GM19467 (cell line): ENCODE measurements around the gene ZBTB40.

Experiments
- ATAC-seq: cut with Tn5 transposase; IDR thresholded peaks from one replicate; pipeline ENCODE4 v1.9.1; 2021; ENCODE audit warnings: mild to moderate bottlenecking, moderate library complexity; ENCODE audit not compliant: unreplicated experiment

ZBTB40 gene, protein sequence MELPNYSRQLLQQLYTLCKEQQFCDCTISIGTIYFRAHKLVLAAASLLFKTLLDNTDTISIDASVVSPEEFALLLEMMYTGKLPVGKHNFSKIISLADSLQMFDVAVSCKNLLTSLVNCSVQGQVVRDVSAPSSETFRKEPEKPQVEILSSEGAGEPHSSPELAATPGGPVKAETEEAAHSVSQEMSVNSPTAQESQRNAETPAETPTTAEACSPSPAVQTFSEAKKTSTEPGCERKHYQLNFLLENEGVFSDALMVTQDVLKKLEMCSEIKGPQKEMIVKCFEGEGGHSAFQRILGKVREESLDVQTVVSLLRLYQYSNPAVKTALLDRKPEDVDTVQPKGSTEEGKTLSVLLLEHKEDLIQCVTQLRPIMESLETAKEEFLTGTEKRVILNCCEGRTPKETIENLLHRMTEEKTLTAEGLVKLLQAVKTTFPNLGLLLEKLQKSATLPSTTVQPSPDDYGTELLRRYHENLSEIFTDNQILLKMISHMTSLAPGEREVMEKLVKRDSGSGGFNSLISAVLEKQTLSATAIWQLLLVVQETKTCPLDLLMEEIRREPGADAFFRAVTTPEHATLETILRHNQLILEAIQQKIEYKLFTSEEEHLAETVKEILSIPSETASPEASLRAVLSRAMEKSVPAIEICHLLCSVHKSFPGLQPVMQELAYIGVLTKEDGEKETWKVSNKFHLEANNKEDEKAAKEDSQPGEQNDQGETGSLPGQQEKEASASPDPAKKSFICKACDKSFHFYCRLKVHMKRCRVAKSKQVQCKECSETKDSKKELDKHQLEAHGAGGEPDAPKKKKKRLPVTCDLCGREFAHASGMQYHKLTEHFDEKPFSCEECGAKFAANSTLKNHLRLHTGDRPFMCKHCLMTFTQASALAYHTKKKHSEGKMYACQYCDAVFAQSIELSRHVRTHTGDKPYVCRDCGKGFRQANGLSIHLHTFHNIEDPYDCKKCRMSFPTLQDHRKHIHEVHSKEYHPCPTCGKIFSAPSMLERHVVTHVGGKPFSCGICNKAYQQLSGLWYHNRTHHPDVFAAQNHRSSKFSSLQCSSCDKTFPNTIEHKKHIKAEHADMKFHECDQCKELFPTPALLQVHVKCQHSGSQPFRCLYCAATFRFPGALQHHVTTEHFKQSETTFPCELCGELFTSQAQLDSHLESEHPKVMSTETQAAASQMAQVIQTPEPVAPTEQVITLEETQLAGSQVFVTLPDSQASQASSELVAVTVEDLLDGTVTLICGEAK

GRCh38 chr1:22451702-22452480 lies at the start of gene ZBTB40:
TSS of gene ZBTB40 (plus strand) at chr1:22451851. CDS start at chr1:22489949, 38,098 bp downstream.
- ATAC-seq: peak; percentile 82

- no peak for ATAC-seq
Observed at GRCh38 chr1:22402356-22403053, 49.1 kb upstream of the ZBTB40 start.

GRCh38 chr1:22404486-22404885 lies 47.2 kb upstream of the ZBTB40 start:
- no peak for ATAC-seq

DNA sequence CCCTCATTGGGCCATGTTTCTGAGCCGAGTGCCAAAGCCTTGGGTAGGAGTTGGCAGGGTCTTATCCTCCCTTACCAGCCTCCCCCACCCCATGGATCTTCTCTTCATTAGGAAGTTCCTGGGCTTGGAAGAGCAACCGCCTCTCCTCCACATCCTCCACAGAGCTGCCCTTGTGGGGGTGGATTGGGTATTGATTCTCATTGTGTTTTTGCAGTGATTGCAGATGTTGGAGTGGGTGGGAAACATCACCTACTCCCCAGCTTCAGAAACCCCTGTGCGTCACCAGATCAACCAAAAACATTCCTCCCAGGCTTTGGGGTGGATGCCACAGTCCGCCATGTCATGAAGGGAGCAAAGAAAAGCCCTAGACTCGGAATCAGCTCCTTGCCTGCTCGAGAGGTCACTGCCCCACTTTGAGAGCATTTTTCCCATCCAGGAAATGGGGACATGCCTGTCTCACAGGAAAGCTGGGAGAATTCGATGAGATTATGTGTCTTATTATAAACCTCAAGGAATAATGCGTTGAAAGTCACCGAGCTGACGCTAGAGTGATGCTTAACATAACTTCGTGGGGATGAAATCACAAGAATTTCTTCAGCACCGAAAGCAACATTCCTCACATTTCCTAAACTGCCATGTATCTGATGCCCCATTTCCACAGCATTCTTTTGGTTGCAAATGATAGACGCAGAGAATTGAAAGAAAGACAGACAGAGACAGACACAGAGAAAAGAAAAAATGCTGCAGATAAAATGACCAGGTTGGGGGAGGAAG lies 44.7 kb upstream of the ZBTB40 start:
- ATAC-seq: no peak

- no peak for ATAC-seq
Observed at GRCh38 chr1:22408230-22408629, 43.4 kb upstream of the ZBTB40 start.

GRCh38 chr1:22410401-22410800 lies 41.2 kb upstream of the ZBTB40 start:
- ATAC-seq: no peak

- no peak for ATAC-seq
Observed at GRCh38 chr1:22410928-22411495, 40.6 kb upstream of the ZBTB40 start.

DNA sequence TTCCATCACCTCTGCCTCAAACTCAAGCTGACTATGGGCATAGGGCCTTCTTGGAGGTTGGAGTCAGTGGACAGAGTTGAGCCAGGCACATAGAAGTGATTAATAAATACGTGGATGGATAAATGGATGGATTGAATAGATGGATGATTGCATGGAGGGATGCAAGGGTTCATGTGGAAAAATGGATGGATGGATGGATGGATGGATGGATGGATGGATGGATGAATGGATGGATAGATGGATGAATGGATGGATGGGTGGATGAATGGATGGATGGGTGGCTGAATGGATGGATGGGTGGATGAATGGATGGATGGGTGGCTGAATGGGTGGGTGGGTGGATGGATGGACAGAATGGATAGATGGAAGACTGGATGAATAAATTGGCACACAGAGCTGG lies 40.1 kb upstream of the ZBTB40 start:
- no peak for ATAC-seq

DNA sequence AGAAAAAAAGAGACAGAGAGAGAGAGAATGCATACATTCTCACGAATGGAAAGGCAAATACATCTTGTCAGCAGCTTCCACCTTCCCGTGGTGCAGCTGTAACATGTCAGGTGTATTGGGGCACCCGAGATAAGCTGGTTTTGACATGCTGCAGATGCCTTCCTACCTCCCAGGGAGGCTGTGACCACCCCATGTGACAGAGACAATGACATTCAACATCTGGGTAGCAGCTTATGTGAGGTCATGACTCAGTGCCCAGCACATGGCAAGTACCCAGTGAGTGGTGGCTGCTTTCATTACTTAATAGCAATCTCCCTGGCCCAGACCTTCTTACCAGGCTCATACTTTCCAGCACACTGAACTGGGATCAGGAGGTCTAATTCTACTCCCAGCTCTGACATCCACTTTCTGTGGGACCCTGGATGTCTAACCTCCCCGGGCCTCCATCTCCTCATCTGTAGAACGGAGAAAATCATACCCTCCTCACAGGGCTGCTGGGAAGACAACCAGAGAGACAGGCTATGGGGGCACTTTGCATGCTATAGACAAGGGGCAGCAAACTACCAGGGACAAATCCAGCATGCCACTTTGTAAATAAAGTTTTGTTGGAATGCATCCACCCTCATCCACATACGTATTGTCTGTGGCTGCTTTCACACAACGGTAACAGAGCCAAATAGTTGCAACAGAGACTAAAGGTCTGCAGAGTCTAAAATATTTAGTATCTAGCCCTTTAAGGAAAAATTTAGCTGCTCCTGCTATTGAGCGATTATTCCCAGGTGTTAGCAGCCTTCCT lies 38.5 kb upstream of the ZBTB40 start:
- ATAC-seq: no peak

DNA sequence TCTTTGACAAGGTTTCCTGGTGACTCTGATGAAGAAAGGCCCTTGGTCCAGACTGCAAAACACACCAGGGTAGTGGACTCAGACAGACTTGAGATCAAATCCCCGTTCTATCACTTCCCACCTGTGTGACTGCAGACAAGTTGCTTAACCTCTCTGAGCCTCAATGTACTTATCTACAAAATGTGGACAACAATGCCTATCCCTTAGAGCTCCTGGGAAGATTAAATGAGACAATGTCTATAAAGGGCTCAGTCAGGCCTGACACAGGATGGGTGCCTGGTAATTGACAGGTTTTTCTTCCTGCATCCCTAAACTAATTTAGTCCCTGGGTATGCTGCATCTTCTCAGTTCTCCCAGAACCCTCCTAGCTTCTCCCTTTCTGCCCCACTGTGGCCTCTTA lies 37.9 kb upstream of the ZBTB40 start:
- no peak for ATAC-seq

GRCh38 chr1:22414244-22414751 lies 37.4 kb upstream of the ZBTB40 start:
- ATAC-seq: no peak

DNA sequence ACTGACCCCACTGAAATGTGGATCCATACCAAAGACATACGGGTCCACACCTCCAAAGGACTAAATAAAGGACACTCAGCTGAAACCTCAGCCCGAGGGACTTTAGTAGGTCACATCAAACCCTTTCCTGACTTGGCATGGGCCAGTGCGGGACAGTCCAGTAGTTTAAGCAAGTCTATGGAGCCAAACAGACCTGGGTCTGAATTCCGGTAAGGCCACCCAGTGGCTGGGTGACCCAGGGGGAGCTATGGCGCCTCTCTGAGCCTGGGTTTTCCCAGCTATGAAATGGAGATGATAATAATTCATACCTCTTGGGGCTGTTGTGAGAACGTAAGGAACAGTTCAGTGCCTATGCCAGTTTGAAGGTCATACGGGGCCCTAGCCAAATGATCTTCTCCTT lies 36.2 kb upstream of the ZBTB40 start:
- ATAC-seq: no peak

DNA sequence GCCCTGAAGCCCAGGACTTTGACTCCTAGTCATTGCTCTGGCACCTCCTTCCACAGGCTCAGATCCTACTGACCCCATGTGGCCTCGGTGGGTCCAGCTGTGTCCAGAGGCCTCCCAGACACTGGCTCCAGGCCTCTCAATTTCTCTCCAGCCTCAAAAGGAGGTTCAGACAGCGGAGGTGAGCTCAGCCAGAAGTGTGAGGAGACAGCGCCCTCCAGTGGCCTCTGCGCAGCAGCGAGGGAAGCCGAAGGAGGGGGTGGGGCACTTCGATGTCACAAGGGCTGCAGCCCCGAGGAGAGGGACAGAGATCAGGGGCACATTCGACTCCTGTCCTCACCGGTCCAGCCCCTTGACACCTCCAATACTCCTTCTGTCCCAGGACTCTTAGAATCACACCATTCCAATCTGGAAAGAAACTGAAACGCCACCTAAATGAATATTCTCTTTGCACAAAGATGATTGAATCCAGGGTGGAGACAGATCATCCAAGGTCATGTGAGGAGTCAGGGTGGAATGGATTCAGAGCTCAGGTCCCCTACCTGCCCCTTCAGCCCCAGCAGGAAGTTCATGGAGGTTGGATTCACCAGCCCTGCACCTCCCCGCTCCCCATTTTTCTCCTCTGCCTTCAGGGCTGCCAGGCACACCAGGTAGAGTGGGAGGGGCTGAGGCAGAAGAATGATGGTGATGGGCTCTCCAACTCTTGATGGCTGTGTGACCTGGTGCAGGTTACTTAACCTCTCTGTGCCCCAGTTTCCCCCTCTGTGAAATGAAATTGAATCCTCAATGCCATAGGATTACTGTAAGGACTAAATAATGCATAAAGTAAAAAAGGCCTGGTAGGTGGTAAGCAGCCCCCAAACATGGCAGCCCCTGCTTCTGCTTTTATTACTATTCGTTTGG lies 34.8 kb upstream of the ZBTB40 start:
- no peak for ATAC-seq

DNA sequence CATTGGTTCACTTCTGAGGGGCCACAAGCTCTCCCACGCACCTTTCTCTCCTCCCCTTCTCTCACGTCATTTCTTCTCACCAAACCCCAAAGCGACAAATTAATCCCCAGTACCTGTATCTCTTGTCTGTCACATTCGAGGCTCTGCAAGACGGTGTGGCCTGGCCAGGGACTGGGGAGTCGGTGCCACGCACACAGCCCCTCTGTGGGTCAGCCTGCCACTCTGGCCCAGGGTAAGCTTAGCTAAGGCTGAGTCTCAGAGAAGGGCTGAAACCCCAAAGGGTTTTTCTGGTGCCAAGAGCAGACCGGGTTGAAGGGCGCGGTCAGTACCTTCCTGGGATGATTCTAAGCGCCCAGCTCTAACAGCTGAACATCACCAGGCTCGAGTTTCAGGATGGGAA lies 34.2 kb upstream of the ZBTB40 start:
- no peak for ATAC-seq

GRCh38 chr1:22418312-22418711 lies 33.3 kb upstream of the ZBTB40 start:
- no peak for ATAC-seq

- no peak for ATAC-seq
Observed at GRCh38 chr1:22418933-22419382, 32.7 kb upstream of the ZBTB40 start.
